B cell (primary cell): ENCODE data around the gene CST11.

ENCODE experiments used
- EZH2 ChIP-seq: IDR thresholded peaks from 2 replicates; pipeline ENCODE4 v1.6.1; 2012; ENCODE audit warnings: borderline replicate concordance, low read depth, mild to moderate bottlenecking, moderate library complexity, low read length; ENCODE audit not compliant: insufficient read depth, poor library complexity, severe bottlenecking
- TF ChIP-seq, protein P1 (sequence below): fragments of 200-600 bp; IDR thresholded peaks from one replicate; pipeline ENCODE4 v1.8.0; 2022; ENCODE audit warnings: antibody characterized with exemption, mild to moderate bottlenecking

DNA sequence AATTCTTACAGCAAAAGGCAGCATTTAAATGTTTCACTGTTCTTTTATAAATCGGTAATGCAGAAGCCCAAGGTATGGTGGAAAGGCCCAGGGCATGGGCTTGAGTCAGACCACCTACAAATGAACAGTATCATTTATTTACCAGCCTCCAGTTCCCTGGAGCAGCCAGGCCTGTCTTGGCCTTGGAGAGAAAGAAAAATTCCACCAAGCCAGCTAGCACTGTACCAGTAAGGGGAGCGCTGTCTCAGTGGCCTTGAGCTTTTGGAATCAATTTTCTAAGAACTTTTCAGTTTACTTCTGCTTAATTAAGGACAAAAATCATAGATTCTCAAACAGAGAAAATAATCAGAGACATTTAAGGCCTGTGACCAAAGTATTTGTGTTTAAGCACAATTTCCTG lies 43.7 kb downstream of the CST11 start:
- TF ChIP-seq, protein P1, sequence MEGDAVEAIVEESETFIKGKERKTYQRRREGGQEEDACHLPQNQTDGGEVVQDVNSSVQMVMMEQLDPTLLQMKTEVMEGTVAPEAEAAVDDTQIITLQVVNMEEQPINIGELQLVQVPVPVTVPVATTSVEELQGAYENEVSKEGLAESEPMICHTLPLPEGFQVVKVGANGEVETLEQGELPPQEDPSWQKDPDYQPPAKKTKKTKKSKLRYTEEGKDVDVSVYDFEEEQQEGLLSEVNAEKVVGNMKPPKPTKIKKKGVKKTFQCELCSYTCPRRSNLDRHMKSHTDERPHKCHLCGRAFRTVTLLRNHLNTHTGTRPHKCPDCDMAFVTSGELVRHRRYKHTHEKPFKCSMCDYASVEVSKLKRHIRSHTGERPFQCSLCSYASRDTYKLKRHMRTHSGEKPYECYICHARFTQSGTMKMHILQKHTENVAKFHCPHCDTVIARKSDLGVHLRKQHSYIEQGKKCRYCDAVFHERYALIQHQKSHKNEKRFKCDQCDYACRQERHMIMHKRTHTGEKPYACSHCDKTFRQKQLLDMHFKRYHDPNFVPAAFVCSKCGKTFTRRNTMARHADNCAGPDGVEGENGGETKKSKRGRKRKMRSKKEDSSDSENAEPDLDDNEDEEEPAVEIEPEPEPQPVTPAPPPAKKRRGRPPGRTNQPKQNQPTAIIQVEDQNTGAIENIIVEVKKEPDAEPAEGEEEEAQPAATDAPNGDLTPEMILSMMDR = no peak
- TF ChIP-seq EZH2 = no peak
